Liver (tissue), 9 donors: ENCODE measurements around the gene EHD2. TPM values are rescaled to one million over a fixed set of nuclear protein-coding genes. Genes with fewer than 3 reads are reported as not detected.

Experiments used
- DNase-seq: peaks from one replicate; pipeline ENCODE4 v3.0.0-alpha.2; 2017; ENCODE audit warnings: low spot score
- H3K27ac ChIP-seq, 2 donors: one replicate each; pipeline ENCODE4 v1.7.0; 2013; ENCODE audit warnings: inconsistent platforms in 2 of 2, low read length in 2 of 2, control low read depth in 1 of 2, low read depth in 1 of 2, mild to moderate bottlenecking in 1 of 2
- H3K27me3 ChIP-seq, 4 donors: one replicate each; pipeline versions ENCODE4 v1.6.1 to v1.7.0; 2013; ENCODE audit warnings: low read length in 3 of 4, inconsistent platforms in 1 of 4, mild to moderate bottlenecking in 1 of 4, moderate library complexity in 1 of 4; ENCODE audit not compliant: control insufficient read depth in 4 of 4, insufficient read depth in 4 of 4
- H3K36me3 ChIP-seq, 4 donors: one replicate each; pipeline versions ENCODE4 v1.6.1 to v1.7.0; 2013; ENCODE audit warnings: low read length in 3 of 4, mild to moderate bottlenecking in 3 of 4, low read depth in 1 of 4, moderate library complexity in 1 of 4; ENCODE audit not compliant: control insufficient read depth in 4 of 4, insufficient read depth in 3 of 4
- H3K4me1 ChIP-seq, 4 donors: one replicate each; pipeline versions ENCODE4 v1.6.1 to v1.7.0; 2013; ENCODE audit warnings: low read length in 3 of 4, mild to moderate bottlenecking in 3 of 4, moderate library complexity in 1 of 4; ENCODE audit not compliant: control insufficient read depth in 4 of 4, insufficient read depth in 4 of 4
- H3K4me3 ChIP-seq, 3 donors: one replicate each; pipeline versions ENCODE4 v1.6.1 to v1.7.0; 2013; ENCODE audit warnings: low read length in 3 of 3, control low read depth in 1 of 3, low read depth in 1 of 3, mild to moderate bottlenecking in 1 of 3
- H3K9ac ChIP-seq, 2 donors: one replicate each; pipeline ENCODE4 v1.7.0; 2013; ENCODE audit warnings: low read length in 2 of 2, mild to moderate bottlenecking in 2 of 2, moderate library complexity in 2 of 2, control low read depth in 1 of 2, low read depth in 1 of 2
- H3K9me3 ChIP-seq, 4 donors: one replicate each; pipeline versions ENCODE4 v1.6.1 to v1.7.0; 2013; ENCODE audit warnings: low read length in 3 of 4; ENCODE audit not compliant: control insufficient read depth in 4 of 4
- EGR1 ChIP-seq, 2 donors: IDR thresholded peaks; 2 replicates each; pipeline ENCODE4 v1.6.1; 2016 to 2018; ENCODE audit warnings: antibody characterized with exemption in 2 of 2, low read depth in 2 of 2
- FOXA1 ChIP-seq: IDR thresholded peaks from 2 replicates; pipeline ENCODE4 v1.6.1; 2016; ENCODE audit warnings: antibody characterized with exemption
- FOXA2 ChIP-seq: IDR thresholded peaks from 2 replicates; pipeline ENCODE4 v1.6.1; 2016; ENCODE audit warnings: antibody characterized with exemption
- GABPA ChIP-seq, 2 donors: IDR thresholded peaks in 1 of 2; conservative IDR thresholded peaks in 1 of 2; 2 replicates each; pipeline ENCODE4 v1.6.1; 2016; ENCODE audit warnings: antibody characterized with exemption in 2 of 2, mild to moderate bottlenecking in 1 of 2, moderate library complexity in 1 of 2
- HNF4A ChIP-seq, 2 donors: conservative IDR thresholded peaks; 2 replicates each; pipeline ENCODE4 v1.6.1; 2016; ENCODE audit warnings: antibody characterized with exemption in 2 of 2, mild to moderate bottlenecking in 2 of 2
- HNF4G ChIP-seq: IDR thresholded peaks from 2 replicates; pipeline ENCODE4 v1.6.1; 2016; ENCODE audit warnings: antibody characterized with exemption
- JUND ChIP-seq, 2 donors: IDR thresholded peaks; 2 replicates each; pipeline ENCODE4 v1.6.1; 2016; ENCODE audit warnings: antibody characterized with exemption in 2 of 2
- NR2F2 ChIP-seq: IDR thresholded peaks from 2 replicates; pipeline ENCODE4 v1.6.1; 2016; ENCODE audit warnings: antibody characterized with exemption
- RAD21 ChIP-seq, 2 donors: IDR thresholded peaks; 2 replicates each; pipeline ENCODE4 v1.6.1; 2016; ENCODE audit warnings: antibody characterized with exemption in 2 of 2, mild to moderate bottlenecking in 2 of 2
- RXRA ChIP-seq, 2 donors: IDR thresholded peaks; 2 replicates each; pipeline ENCODE4 v1.6.1; 2017 to 2018; ENCODE audit warnings: antibody characterized with exemption in 2 of 2, mild to moderate bottlenecking in 1 of 2
- TAF1 ChIP-seq: conservative IDR thresholded peaks from 2 replicates; pipeline ENCODE4 v1.6.1; 2016; ENCODE audit warnings: antibody characterized with exemption, mild to moderate bottlenecking
- YY1 ChIP-seq: IDR thresholded peaks from 2 replicates; pipeline ENCODE4 v1.6.1; 2016; ENCODE audit warnings: antibody characterized with exemption, mild to moderate bottlenecking
- WGBS: extraction: QIAGEN DNeasy Blood & Tissue Kit; methylation state at CpG from one replicate; pipeline ENCODE4 v1.1.7; 2013; 5-methylcytosine and 5-hydroxymethylcytosine counted together
- polyA plus RNA-seq, 2 donors: library from polyadenylated mRNA; stranded (reverse) in 1 of 2; unstranded in 1 of 2; fragments of 200-250 nt in 1 of 2; fragments of >200 nt in 1 of 2; fragmentation: Nextera tagmentation in 1 of 2; extraction: Ambion mirVana in 1 of 2; gene quantifications; one replicate each; pipeline versions ENCODE4 v1.2.1 to v1.2.3, GENCODE V29; 2013 to 2015
- total RNA-seq, 2 donors: library from RNA; depleted of rRNA; stranded (reverse); fragments of >200 nt; gene quantifications; one replicate each; pipeline ENCODE4 v1.2.3, GENCODE V29; 2014
- TF ChIP-seq, protein P1 (sequence below): IDR thresholded peaks from 2 replicates; pipeline ENCODE4 v1.6.1; 2016; ENCODE audit warnings: antibody characterized with exemption
- TF ChIP-seq, protein P2 (sequence below): IDR thresholded peaks from 2 replicates; pipeline ENCODE4 v1.6.1; 2016; ENCODE audit warnings: antibody characterized with exemption
- TF ChIP-seq, protein P3 (sequence below): fragments of 150-350 bp; IDR thresholded peaks from 2 replicates; pipeline ENCODE4 v1.5.1; 2017; ENCODE audit warnings: improper control_type of control experiment, low read depth, low read length; ENCODE audit not compliant: missing input control
- TF ChIP-seq, protein P4 (sequence below): IDR thresholded peaks from 2 replicates; pipeline ENCODE4 v1.6.1; 2016; ENCODE audit warnings: antibody characterized with exemption
- donor health status: healthy.
- donor health status: healthy.
- donor health status: healthy.
- donor health status: healthy.
- donor health status: healthy.

EHD2 gene
- total and polyA plus RNA-seq, 4 donors: 3.2 to 7.9 (median 5.8) TPM

DNA sequence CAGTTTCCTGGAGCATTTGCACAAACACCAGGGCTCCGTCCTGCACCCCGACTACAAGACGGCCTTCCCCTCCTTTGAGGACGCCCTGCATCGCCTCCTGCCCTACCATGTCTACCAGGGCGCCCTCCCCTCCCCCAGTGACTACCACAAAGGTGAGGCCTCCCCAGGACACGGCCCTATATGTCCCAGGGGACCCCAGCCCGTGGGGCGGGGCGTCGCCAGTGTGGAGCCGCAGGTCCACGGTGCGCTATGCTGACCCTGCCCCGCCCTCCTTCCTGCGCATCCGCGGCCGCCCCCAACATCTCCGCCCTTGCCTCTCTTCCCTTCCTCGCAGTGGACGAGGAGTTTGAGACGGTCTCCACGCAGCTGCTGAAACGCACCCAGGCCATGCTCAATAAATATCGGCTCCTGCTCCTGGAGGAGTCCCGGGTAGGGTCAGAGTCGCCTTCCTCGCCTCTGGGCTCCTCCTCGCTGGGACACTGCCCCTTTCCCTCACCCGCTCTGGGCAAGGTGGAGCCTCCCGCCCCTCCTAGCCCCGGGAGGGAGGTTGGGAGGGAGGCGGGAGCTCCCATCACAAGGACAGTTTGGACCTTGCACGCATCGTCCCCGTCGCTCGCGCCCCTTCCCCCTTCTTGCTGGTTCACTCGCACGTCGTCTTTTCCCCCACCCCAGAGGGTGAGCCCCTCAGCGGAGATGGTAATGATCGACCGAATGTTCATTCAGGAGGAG lies 14.4 kb upstream of the EHD2 start:
- TF ChIP-seq RXRA (IDR thresholded peaks at IDR 0.05): no peak
- TF ChIP-seq HNF4G: no peak
- TF ChIP-seq EGR1 (IDR thresholded peaks at IDR 0.05; ENCODE audit: low read depth in 2 of 2): no peak
- TF ChIP-seq, protein P1, sequence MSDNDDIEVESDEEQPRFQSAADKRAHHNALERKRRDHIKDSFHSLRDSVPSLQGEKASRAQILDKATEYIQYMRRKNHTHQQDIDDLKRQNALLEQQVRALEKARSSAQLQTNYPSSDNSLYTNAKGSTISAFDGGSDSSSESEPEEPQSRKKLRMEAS: no peak
- TF ChIP-seq FOXA1: no peak
- no peak for TF ChIP-seq RAD21 (IDR thresholded peaks at IDR 0.05)
- TF ChIP-seq NR2F2: no peak
- TF ChIP-seq, protein P2, sequence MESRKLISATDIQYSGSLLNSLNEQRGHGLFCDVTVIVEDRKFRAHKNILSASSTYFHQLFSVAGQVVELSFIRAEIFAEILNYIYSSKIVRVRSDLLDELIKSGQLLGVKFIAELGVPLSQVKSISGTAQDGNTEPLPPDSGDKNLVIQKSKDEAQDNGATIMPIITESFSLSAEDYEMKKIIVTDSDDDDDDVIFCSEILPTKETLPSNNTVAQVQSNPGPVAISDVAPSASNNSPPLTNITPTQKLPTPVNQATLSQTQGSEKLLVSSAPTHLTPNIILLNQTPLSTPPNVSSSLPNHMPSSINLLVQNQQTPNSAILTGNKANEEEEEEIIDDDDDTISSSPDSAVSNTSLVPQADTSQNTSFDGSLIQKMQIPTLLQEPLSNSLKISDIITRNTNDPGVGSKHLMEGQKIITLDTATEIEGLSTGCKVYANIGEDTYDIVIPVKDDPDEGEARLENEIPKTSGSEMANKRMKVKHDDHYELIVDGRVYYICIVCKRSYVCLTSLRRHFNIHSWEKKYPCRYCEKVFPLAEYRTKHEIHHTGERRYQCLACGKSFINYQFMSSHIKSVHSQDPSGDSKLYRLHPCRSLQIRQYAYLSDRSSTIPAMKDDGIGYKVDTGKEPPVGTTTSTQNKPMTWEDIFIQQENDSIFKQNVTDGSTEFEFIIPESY: no peak
- TF ChIP-seq, protein P3, sequence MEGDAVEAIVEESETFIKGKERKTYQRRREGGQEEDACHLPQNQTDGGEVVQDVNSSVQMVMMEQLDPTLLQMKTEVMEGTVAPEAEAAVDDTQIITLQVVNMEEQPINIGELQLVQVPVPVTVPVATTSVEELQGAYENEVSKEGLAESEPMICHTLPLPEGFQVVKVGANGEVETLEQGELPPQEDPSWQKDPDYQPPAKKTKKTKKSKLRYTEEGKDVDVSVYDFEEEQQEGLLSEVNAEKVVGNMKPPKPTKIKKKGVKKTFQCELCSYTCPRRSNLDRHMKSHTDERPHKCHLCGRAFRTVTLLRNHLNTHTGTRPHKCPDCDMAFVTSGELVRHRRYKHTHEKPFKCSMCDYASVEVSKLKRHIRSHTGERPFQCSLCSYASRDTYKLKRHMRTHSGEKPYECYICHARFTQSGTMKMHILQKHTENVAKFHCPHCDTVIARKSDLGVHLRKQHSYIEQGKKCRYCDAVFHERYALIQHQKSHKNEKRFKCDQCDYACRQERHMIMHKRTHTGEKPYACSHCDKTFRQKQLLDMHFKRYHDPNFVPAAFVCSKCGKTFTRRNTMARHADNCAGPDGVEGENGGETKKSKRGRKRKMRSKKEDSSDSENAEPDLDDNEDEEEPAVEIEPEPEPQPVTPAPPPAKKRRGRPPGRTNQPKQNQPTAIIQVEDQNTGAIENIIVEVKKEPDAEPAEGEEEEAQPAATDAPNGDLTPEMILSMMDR: no peak
- TF ChIP-seq YY1: no peak
- no peak for TF ChIP-seq FOXA2
- Histone ChIP-seq H3K9me3 (no peaks in the 10 kb centered on the region), H3K4me3 (no peak overlapping the region), H3K4me1 (peaks cover 0 to 3% (median 0%) of the 10 kb centered on the region in 4 donors), H3K9ac (no peak overlapping the region), H3K36me3 (peaks cover 6 to 35% (median 12%) of the 10 kb centered on the region in 4 donors), H3K27me3 (no peaks in the 10 kb centered on the region), H3K27ac (no peak overlapping the region)
- DNase-seq: no peak
- 91% methylated on average over 46 of the region's 46 CpGs for whole genome bisulfite sequencing

DNA sequence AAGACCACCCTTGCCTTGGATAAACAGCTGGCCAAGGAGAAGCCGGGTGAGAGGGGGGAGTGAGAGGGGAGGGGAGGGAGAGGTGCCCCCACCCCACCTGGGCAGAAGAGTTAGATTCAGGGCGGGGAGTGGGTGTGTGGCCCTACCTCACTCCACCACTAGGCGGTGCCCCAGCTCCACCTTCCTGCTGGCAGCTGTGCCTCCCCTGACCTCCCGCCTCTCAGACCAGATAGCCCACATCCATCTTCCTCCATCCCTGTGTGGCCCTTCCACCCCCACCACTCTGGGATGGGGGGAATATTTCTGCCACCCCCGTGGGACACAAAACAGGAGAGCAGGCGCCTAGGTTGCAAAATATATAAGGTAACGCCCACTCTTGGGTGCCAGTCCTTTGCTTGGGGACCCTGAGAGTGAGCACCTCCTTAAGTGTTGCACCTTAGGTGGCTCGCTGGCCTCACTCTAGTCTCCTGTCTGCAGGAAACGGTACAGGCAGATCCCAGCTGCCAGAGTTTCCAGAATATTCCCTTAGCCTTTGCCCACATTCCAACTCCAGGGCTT lies 13.8 kb upstream of the EHD2 start:
- Histone ChIP-seq H3K27ac (no peak overlapping the region), H3K9ac (no peak overlapping the region), H3K36me3 (peaks cover 6 to 35% (median 12%) of the 10 kb centered on the region in 4 donors), H3K27me3 (no peaks in the 10 kb centered on the region), H3K9me3 (no peaks in the 10 kb centered on the region), H3K4me3 (no peak overlapping the region), H3K4me1 (peaks cover 0 to 3% (median 0%) of the 10 kb centered on the region in 4 donors)
- peak; percentile 54 to 77 for TF ChIP-seq RAD21 (IDR thresholded peaks at IDR 0.05)
- TF ChIP-seq, protein P2: no peak
- no peak for TF ChIP-seq JUND (IDR thresholded peaks at IDR 0.05)
- TF ChIP-seq HNF4A (conservative IDR thresholded peaks at IDR 0.05): no peak
- TF ChIP-seq HNF4G: no peak
- TF ChIP-seq RXRA (IDR thresholded peaks at IDR 0.05): no peak
- TF ChIP-seq EGR1 (IDR thresholded peaks at IDR 0.05; ENCODE audit: low read depth in 2 of 2): no peak
- TF ChIP-seq, protein P1: no peak
- TF ChIP-seq, protein P4, sequence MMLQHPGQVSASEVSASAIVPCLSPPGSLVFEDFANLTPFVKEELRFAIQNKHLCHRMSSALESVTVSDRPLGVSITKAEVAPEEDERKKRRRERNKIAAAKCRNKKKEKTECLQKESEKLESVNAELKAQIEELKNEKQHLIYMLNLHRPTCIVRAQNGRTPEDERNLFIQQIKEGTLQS: no peak
- TF ChIP-seq, protein P3: peak; percentile 68
- TF ChIP-seq GABPA (IDR thresholded peaks at IDR 0.05 in 1 of 2, conservative IDR thresholded peaks at IDR 0.05 in 1 of 2): no peak
- TF ChIP-seq TAF1: no peak
- 75% methylated on average over 9 of the region's 9 CpGs for WGBS
- DNase-seq: peak; percentile 70
